MG63 (cell line): ENCODE measurements around the gene RBP2. TPM values are rescaled to one million over a fixed set of nuclear protein-coding genes. Genes with fewer than 3 reads are reported as not detected.

Source experiments
- DNase-seq: peaks from one replicate; pipeline ENCODE4 v3.0.0-alpha.2; 2020
- H3K27me3 ChIP-seq: fragments of 250-450 bp; sonication (Bioruptor Pico); 2 replicates; pipeline ENCODE4 v1.5.1; 2020; ENCODE audit warnings: mild to moderate bottlenecking, moderate library complexity
- H3K36me3 ChIP-seq: fragments of 250-450 bp; sonication (Bioruptor Pico); 2 replicates; pipeline ENCODE4 v1.5.1; 2020; ENCODE audit warnings: mild to moderate bottlenecking, moderate library complexity
- H3K4me3 ChIP-seq: fragments of 250-450 bp; sonication (Bioruptor Pico); 2 replicates; pipeline ENCODE4 v1.5.1; 2020; ENCODE audit warnings: mild to moderate bottlenecking, moderate library complexity
- H3K9me3 ChIP-seq: fragments of 250-450 bp; sonication (Bioruptor Pico); 2 replicates; pipeline ENCODE4 v1.5.1; 2020; ENCODE audit warnings: mild to moderate bottlenecking, moderate library complexity
- total RNA-seq: library from RNA; depleted of rRNA; stranded (reverse); fragments of >200 nt; shearing (Covaris generic); gene quantifications from 2 replicates; pipeline ENCODE4 v1.2.3, GENCODE V29; 2014; ENCODE audit warnings: low replicate concordance

The RBP2 gene
- total RNA-seq, 1 experiment from 2014 or later: not detected

DNA sequence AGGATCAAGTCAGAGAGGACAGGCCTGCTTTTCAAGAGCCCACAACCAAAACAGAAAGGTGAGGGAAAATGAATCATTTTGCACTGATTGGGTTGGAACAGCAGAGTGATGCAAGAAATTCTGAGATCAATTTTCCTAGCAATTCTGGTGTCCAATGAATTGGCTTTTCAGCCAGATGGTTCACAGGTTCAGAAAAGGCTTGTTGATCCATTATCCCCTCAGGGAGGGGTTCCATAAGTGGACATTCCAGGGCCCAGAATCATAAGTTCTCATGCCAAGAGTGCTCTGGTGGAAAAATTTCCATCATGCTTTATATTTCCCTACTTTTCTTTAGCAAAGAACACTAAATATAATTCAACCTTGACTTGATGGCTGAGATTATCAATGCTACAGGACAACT is 16.2 kb downstream of the RBP2 start:
- DNase-seq: no peak
- no peak overlapping the region for H3K4me3 ChIP-seq
- H3K9me3 ChIP-seq: no peaks in the 10 kb centered on the region
- no peaks in the 10 kb centered on the region for H3K27me3 ChIP-seq
- no peaks in the 10 kb centered on the region for H3K36me3 ChIP-seq

DNA sequence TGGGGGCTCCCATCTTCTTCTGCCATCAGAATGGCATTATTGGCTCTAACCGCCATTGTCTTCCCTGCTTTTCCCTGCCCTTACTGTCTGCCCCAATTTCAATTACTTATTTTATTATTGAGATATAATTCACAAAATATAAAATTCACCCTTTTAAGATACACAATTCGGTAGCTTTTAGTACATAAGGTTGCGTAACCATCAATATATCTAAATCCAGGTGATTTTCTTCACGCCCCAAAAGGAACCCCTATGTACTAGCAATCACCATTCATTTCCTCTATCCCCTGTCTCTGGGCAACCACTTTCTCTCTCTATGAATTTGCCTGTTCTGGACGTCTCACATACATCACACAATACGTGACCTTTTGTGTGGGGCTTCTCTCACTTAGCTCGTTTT is 18.0 kb downstream of the RBP2 start:
- DNase-seq: no peak
- H3K27me3 ChIP-seq: no peaks in the 10 kb centered on the region
- H3K36me3 ChIP-seq: no peaks in the 10 kb centered on the region

DNA sequence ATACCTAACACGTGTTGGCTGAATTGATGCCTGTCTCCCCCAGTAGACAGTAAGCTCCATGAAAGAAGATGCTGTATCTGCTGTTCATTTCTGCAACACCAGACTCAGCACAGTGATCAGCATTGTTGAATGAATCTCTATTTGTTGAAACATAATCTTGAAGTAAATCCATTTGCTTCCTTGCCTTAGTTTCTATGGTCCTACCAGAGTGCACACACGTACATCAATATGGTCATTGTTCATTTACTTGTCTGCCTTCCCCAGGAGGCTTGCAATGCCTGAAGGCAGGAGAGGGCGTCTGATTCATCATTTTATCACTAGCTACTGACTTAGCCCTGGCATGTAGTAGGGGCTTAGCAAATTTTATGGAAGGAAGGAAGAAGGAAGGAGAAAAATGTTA is 19.2 kb downstream of the RBP2 start:
- no peak overlapping the region for H3K4me3 ChIP-seq
- no peaks in the 10 kb centered on the region for H3K9me3 ChIP-seq
- H3K27me3 ChIP-seq: no peaks in the 10 kb centered on the region
- DNase-seq: no peak
- no peaks in the 10 kb centered on the region for H3K36me3 ChIP-seq

More for the DNA sequence above, 18.0 kb downstream of the RBP2 start:
- H3K9me3 ChIP-seq: no peaks in the 10 kb centered on the region
- no peak overlapping the region for H3K4me3 ChIP-seq

DNA sequence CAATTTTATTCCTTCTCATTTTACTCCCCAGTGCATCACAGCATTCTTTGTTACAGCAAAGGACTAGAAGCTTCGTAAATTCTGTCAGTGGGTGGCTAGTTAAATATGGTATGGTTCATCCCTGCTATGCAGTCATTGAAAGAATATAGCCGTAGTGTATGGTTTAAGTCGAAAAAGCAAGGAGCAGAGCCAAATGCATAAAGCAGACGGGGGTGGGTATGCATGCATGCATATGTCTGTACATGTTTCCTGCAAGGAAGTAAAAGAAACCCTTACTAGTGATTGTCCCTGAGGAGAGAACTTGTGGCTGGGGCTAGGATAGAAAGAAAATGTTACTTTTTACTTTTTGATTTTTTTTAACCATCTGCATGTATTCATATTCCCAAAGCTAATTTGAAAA is 19.9 kb downstream of the RBP2 start:
- Histone ChIP-seq H3K36me3 (no peaks in the 10 kb centered on the region), H3K27me3 (no peaks in the 10 kb centered on the region), H3K4me3 (no peak overlapping the region), H3K9me3 (no peaks in the 10 kb centered on the region)
- DNase-seq: no peak

DNA sequence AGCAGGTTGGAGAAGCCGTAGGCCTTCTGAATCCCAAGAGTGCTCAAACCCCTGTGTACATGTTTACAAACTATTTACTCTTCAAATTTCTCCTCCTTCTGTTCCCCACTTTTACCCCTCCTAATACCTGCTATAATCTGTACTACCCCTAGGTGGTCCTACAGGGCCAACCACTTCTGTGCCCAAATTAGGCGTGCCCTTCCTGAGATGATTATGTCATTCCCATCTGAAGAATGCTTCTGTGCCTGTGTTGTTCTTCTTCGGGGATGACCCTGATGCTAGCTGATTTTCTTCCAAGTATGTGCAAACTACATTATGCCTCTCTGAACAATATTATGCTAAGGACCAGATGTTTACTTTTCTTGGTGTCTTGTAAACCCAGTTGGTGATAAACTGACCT is 20.5 kb downstream of the RBP2 start:
- no peaks in the 10 kb centered on the region for H3K27me3 ChIP-seq
- H3K4me3 ChIP-seq: no peak overlapping the region
- no peak for DNase-seq
- H3K9me3 ChIP-seq: no peaks in the 10 kb centered on the region
- H3K36me3 ChIP-seq: no peaks in the 10 kb centered on the region

DNA sequence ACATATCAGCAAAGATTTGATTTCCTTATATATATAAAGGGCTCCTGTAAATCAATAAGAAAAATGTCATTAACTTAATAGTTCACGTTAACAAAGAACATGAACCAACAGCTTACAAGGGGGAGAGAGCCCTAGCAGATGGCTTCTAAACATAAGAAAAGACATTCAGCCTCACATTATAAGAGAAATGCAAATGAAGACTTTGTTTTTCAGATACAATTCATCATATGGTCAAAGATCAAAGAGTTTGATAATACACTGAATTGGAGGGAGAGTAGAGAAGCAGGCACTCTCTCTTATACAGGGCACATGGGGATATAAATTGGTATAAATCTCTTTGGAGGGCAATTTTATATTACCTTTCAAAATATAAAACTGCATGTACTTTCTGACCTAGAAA is 21.1 kb downstream of the RBP2 start:
- no peaks in the 10 kb centered on the region for H3K36me3 ChIP-seq
- H3K9me3 ChIP-seq: no peaks in the 10 kb centered on the region
- no peaks in the 10 kb centered on the region for H3K27me3 ChIP-seq
- H3K4me3 ChIP-seq: no peak overlapping the region
- DNase-seq: no peak

DNA sequence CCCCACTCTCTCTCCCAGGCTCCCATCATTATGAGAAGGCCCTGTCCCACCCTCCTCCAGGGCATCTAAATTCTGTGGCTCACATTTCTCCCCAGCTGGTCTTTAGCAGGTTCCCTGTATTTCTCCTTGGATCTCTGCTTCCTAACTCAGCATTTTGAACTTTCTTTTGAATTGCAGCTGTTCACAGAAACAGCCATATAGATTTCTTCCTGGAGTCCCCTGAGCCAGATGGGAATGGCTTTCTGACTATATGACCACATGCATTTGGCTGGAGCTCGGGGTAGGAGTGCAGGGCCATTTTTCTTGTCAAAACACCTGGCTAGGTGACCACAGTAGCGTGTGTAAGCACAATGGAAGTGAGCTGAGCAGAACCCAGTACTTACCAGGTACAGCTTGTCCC is 22.0 kb downstream of the RBP2 start:
- no peaks in the 10 kb centered on the region for H3K36me3 ChIP-seq
- H3K9me3 ChIP-seq: no peaks in the 10 kb centered on the region
- no peak overlapping the region for H3K4me3 ChIP-seq
- DNase-seq: no peak
- H3K27me3 ChIP-seq: no peaks in the 10 kb centered on the region

DNA sequence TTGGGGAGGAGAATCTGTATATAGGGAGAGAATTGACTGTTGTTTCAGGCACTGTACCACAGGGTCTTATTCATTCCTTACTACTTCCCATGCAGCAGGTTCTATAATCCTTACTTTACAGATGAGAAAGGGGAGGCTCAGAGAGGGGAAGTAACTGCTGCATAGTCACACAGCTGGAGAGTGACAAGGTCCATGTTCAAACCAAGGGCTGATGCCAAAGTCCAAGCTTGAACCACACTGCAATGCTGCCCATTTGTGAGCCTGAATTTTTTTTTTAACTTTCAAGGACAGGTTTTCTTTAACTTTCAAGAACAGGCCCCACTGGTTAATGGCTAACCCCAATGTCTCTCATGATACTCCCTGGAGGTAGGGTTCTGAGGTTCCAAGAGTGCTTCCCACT is 26.2 kb downstream of the RBP2 start:
- DNase-seq: no peak
- no peak overlapping the region for H3K4me3 ChIP-seq

DNA sequence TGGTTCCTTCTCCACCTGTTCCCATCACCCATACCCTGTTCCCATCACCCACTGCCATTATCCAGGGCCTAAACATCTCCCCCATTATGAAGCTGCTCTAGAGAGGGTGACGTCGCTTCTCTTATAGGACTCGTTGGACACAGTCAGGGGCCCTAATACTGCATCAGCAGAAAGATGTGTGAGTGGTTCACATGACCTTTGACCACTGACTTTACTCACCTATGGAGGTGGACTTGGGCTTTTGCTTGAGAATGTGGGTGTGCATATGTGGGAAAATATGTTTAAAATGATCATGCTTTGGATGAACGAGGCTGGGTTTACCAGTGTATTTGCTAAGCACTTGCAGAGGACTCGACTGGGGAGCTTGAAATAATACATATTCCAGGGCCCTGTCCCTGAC is 26.8 kb downstream of the RBP2 start:
- Histone ChIP-seq H3K4me3 (no peak overlapping the region), H3K27me3 (no peaks in the 10 kb centered on the region), H3K9me3 (no peaks in the 10 kb centered on the region), H3K36me3 (no peaks in the 10 kb centered on the region)
- DNase-seq: no peak

More for the DNA sequence above, 26.2 kb downstream of the RBP2 start:
- no peaks in the 10 kb centered on the region for H3K9me3 ChIP-seq
- H3K36me3 ChIP-seq: no peaks in the 10 kb centered on the region
- H3K27me3 ChIP-seq: no peaks in the 10 kb centered on the region

DNA sequence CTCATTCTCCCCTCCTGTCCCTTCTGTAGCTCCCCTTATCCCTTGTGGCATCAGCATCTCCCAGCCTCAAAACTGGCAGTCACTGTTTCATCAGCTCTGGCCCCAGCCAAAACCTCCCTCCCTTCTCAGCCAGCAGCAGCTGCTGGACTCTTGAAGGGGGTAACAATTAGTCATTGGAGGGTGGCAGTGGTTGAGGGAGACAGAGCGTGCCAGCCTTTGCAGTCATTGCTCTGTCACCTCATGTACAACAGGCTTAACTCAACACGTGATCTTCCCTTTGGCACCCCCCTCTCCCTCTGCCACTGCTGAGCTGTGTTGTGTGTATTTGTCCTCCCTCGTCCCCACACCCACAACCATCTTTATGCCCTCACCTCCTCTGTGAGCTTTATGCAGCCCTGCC is 28.2 kb downstream of the RBP2 start:
- H3K4me3 ChIP-seq: no peak overlapping the region
- H3K9me3 ChIP-seq: no peaks in the 10 kb centered on the region
- H3K36me3 ChIP-seq: no peaks in the 10 kb centered on the region
- H3K27me3 ChIP-seq: no peaks in the 10 kb centered on the region
- peak; percentile 88 for DNase-seq

DNA sequence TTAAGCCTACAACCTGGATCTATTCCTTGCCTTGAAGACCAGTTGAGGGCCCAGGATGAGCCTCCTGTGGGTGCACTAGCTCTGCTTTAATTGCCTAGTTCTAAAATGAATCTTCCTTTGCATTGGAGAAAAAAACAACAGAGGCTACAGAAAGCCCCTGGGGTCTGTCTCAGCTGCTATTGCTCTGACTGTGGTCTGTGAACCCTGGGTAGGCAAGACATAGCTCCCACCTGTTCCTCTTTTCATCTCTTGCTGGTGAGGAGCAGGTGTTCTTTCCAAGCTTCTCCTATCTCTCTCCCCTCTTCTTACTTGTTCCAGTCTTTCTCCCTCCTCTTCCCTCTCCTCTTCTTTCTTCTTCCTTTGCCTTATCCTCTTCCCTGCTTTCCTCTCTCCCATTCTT is 28.8 kb downstream of the RBP2 start:
- Histone ChIP-seq H3K36me3 (no peaks in the 10 kb centered on the region), H3K9me3 (no peaks in the 10 kb centered on the region)

DNA sequence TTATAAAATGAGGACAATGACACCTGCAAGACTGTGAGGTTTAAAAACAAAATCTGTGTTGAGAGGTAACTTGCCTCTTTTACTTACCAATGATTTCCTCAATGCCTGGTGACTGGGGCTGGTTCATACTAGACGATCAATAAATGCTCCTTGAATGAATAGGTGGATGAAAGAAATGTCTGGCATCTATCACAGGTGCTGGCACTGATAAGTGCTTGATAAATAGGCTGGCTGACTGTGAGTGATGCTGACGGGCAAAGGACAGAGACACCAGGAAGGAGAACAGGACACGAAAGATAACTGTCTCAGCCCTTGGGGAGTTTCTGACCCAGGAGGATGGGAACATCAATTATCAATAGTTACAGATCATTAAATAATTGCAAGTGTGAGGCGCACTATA is 31.9 kb downstream of the RBP2 start:
- DNase-seq: no peak
- Histone ChIP-seq H3K27me3 (no peaks in the 10 kb centered on the region), H3K9me3 (no peaks in the 10 kb centered on the region)

More for the DNA sequence above, 28.8 kb downstream of the RBP2 start:
- Histone ChIP-seq H3K27me3 (no peaks in the 10 kb centered on the region), H3K4me3 (no peak overlapping the region)
- no peak for DNase-seq

DNA sequence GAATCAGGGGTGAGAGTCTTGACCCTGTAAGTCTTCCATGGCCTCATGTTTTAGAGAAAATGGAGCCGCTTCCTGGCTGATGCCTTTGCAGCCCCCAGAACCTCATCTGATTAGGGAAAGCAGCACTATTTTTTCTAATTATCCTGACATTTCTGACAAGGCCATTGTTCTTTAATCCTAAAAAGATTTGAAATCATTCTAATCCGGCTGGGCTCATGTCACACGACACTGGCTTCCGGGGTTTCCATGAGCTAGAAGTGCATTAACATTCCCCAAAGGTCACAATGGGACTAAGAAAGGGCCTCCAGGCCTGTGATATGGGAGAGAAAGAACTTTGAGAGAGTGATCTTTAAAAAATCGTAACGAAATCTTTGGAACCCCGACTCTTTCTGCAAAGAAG is 33.1 kb downstream of the RBP2 start:
- no peak for DNase-seq
- H3K4me3 ChIP-seq: no peak overlapping the region
- no peaks in the 10 kb centered on the region for H3K27me3 ChIP-seq
- H3K9me3 ChIP-seq: no peaks in the 10 kb centered on the region
- H3K36me3 ChIP-seq: no peaks in the 10 kb centered on the region

More for the DNA sequence above, 31.9 kb downstream of the RBP2 start:
- Histone ChIP-seq H3K36me3 (no peaks in the 10 kb centered on the region), H3K4me3 (no peak overlapping the region)

DNA sequence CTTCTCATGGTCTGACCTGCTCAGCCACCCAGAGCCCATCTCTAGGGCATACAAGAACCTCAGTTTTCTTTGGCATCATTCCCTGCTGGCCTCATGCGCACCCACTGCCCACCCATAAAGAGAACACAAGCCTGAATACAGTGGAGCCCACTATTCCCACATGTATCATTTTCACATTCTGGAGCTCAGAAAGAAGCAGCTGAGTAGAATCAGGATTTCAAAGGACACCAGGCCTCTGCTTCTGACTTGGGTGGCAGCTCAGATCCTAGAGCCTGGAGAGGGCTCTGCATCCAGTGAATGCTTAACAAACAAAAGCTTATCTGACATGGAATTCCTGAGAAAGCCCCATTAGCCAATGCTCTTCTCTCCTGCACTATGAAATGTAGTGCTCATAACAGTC is 34.7 kb downstream of the RBP2 start:
- Histone ChIP-seq H3K9me3 (no peaks in the 10 kb centered on the region), H3K27me3 (no peaks in the 10 kb centered on the region), H3K36me3 (no peaks in the 10 kb centered on the region), H3K4me3 (no peak overlapping the region)
- DNase-seq: no peak

DNA sequence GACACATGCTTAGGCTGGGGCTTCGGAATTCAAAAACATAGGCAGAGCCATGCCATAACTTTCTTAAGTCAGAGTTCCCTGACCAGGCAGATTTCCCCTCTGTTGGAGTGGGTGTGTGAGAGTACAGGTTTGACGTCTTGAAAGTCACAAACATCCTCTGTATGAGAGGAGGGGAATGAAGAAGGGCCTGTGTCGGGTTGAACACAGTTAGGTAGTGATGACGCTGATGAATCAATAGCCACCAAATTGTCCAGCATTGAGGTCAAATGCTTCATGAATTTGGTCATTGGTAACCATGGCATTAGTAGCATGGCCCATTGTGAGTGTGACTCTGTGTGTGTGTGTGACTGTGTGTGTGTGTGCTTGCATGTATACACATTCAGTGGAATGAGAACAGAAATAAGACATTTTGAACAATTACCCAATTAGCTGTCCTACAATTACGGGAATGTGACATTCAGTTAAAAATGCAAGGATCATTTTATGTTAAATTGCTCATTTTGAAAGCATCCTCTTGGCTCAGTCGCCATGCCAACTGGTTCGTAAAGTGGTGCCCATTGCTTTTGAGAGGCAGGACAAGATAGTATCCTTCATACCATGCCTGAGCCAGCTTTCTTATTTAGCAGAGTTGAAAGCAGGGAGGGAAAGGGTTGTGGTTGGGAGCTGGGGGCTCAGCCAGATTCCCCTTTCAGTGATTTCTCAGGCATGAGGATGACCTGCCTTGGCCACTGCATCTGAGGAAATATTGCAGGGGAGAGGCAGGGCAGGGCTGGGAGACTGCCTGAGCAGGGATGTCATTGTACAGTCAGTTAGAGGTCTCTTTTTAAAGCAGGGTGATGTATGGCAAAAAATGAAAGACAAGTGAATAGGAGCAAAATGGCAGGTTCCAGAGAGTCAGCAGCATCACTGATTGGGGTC is 35.4 kb downstream of the RBP2 start:
- no peaks in the 10 kb centered on the region for H3K9me3 ChIP-seq
- no peak overlapping the region for H3K4me3 ChIP-seq
- H3K36me3 ChIP-seq: no peaks in the 10 kb centered on the region
- no peaks in the 10 kb centered on the region for H3K27me3 ChIP-seq
- DNase-seq: no peak

DNA sequence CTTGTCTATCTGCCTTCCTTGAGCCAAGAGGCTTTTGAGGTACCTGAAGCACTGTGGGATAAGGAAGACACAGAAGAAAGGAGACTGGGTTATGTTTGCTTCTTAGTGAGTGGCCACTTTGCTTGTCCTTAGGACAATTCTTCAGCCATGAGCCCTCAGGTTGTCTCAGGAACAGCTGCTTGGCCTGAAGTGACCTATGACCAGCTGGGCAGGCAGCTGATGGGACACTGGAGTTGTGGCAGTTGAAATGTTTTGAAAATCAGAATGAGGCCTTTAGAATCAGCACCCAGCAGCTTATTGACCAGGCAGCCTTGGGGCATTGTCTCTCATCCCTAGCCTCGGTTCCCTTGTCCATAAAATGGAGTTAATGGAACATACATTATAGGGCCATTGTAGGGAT is 37.0 kb downstream of the RBP2 start:
- no peaks in the 10 kb centered on the region for H3K36me3 ChIP-seq

DNA sequence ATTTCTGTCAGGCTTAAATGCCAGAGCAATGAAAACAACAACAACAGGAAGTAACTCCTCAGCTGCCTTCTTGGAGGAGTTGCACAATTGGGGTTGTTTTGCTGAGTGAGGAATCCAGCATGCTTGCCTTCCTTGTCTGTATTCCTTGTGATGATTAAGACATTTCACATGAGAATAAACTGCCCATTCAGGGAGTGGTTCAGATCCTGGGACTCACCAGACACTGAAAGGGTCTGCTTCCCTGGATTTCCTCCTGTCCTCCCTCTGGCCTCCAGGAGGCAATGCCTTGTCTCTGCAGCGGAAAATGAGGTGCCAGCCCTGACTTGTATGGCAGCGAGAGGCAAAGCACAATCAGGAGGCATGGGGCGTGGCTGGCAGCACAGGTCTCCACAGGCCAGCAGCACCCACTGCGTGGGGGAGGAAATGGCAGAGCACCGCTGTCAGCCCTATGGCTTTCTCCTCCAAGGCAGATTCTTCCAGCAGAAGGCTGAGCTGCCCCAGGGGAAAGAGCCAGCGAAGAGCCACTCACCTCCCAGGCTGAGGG is 41.5 kb downstream of the RBP2 start:
- DNase-seq: peak; percentile 23
- H3K27me3 ChIP-seq: no peaks in the 10 kb centered on the region
- H3K4me3 ChIP-seq: no peak overlapping the region
- H3K9me3 ChIP-seq: no peaks in the 10 kb centered on the region; the same call in 1 of the 2 replicates
- H3K36me3 ChIP-seq: no peaks in the 10 kb centered on the region

More for the DNA sequence above, 37.0 kb downstream of the RBP2 start:
- Histone ChIP-seq H3K27me3 (no peaks in the 10 kb centered on the region), H3K9me3 (no peaks in the 10 kb centered on the region), H3K4me3 (no peak overlapping the region)
- DNase-seq: no peak

DNA sequence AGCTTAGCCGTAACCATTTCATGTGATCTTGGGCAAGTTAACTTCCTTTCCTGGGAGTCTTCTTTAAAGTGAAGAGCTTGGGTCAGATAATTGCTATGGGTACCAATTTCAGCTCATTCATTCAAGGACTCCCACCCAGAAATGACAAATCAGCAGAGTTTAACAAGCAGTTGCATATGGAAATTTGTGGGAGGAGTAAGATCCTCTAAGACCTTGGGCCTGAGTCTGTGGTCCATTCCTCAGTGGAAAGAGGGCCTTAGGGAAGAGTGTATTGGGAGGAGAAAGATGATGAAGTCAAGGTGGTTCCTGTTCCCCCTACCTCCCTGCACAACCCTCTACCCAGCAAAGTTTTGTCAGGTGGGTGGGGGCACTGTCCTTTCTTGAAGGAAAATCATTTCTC is 42.1 kb downstream of the RBP2 start:
- Histone ChIP-seq H3K4me3 (no peak overlapping the region), H3K9me3 (no peaks in the 10 kb centered on the region; the same call in 1 of the 2 replicates), H3K27me3 (no peaks in the 10 kb centered on the region), H3K36me3 (no peaks in the 10 kb centered on the region)
- no peak for DNase-seq
